Peyer's patch (tissue), 4 donors: ENCODE measurements around the gene ZBTB24. TPM values are rescaled to one million over a fixed set of nuclear protein-coding genes. Genes with fewer than 3 reads are reported as not detected.

Source experiments
- DNase-seq, 3 donors: peaks; one replicate each; pipeline ENCODE4 v3.0.0-alpha.2; 2017 to 2019
- H3K27ac ChIP-seq, 4 donors: fragments of 200-600 bp; sonication (generic); one replicate each; pipeline ENCODE4 v1.5.1; 2016 to 2019
- H3K27me3 ChIP-seq, 2 donors: fragments of 200-600 bp; sonication (generic); one replicate each; pipeline ENCODE4 v1.5.1; 2019
- H3K36me3 ChIP-seq, 3 donors: fragments of 200-600 bp; sonication (generic); one replicate each; pipeline ENCODE4 v1.5.1; 2016 to 2019
- H3K4me1 ChIP-seq, 4 donors: fragments of 200-600 bp; sonication (generic); one replicate each; pipeline ENCODE4 v1.5.1; 2016 to 2019
- H3K4me3 ChIP-seq, 4 donors: fragments of 200-600 bp; sonication (generic); 1 replicate in 3 of 4; 2 replicates in 1 of 4; pipeline ENCODE4 v1.5.1; 2016 to 2019; ENCODE audit warnings: mild to moderate bottlenecking in 1 of 4
- H3K9me3 ChIP-seq, 4 donors: fragments of 200-600 bp; sonication (generic); one replicate each; pipeline ENCODE4 v1.5.1; 2016 to 2019; ENCODE audit warnings: mild to moderate bottlenecking in 1 of 4
- CTCF ChIP-seq, 6 experiments: fragments of 450-650 bp in 4 of 6; fragments of 200-600 bp in 2 of 6; sonication (generic) in 1 of 6; IDR thresholded peaks; one replicate each; pipeline ENCODE4 v1.5.1; 2017 to 2019; ENCODE audit warnings: antibody characterized with exemption in 6 of 6, mild to moderate bottlenecking in 3 of 6, moderate library complexity in 1 of 6
- POLR2A ChIP-seq, 2 donors: fragments of 450-650 bp; IDR thresholded peaks; one replicate each; pipeline ENCODE4 v1.5.1; 2017; ENCODE audit warnings: antibody characterized with exemption in 2 of 2, mild to moderate bottlenecking in 2 of 2, moderate library complexity in 2 of 2
- total RNA-seq, 4 donors: library from RNA; depleted of rRNA; stranded (reverse); fragments of >200 nt; gene quantifications; one replicate each; pipeline ENCODE4 v1.1.0, GENCODE V29; 2016

ZBTB24 gene
- total RNA-seq, 4 donors from 2014 or later, result 6.7 to 11.6 (median 9.1) TPM

DNA sequence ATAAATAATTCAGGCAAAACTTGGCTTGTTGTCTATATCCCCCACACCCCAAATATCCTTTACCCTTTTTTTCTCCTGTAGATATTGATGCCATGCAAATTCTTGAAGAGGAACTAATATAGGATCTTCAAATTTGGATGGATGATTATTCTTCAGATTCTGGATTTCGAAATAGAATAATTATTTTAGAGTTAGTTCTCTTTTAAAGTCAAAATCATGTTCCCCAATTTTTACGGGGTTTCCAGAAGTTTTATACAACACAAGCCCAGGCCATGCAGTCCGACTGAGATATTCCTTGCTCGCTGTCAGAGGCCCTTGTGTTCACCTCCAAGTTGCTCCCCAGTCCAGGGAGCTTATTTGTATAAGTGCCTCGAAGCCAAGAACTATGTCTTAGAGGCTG is 47.0 kb downstream of the ZBTB24 start:
- Histone ChIP-seq H3K4me1 (peaks cover 0 to 10% (median 0%) of the 10 kb centered on the region in 4 donors), H3K27ac (no peak overlapping the region), H3K4me3 (no peak overlapping the region), H3K27me3 (no peaks in the 10 kb centered on the region), H3K9me3 (no peaks in the 10 kb centered on the region), H3K36me3 (no peaks in the 10 kb centered on the region)
- DNase-seq, result no peak
- TF ChIP-seq POLR2A (IDR thresholded peaks at IDR 0.05) (no peak), CTCF (IDR thresholded peaks at IDR 0.05) (no peak)

GRCh38 chr6:109434456-109434855 is 48.6 kb downstream of the ZBTB24 start:
- TF ChIP-seq POLR2A (IDR thresholded peaks at IDR 0.05) (no peak), CTCF (IDR thresholded peaks at IDR 0.05) (no peak)
- Histone ChIP-seq H3K9me3 (no peaks in the 10 kb centered on the region), H3K27me3 (no peaks in the 10 kb centered on the region), H3K36me3 (no peaks in the 10 kb centered on the region), H3K27ac (no peak overlapping the region), H3K4me1 (peaks cover 0 to 7% (median 0%) of the 10 kb centered on the region in 4 donors), H3K4me3 (no peak overlapping the region)
- no peak for DNase-seq

DNA sequence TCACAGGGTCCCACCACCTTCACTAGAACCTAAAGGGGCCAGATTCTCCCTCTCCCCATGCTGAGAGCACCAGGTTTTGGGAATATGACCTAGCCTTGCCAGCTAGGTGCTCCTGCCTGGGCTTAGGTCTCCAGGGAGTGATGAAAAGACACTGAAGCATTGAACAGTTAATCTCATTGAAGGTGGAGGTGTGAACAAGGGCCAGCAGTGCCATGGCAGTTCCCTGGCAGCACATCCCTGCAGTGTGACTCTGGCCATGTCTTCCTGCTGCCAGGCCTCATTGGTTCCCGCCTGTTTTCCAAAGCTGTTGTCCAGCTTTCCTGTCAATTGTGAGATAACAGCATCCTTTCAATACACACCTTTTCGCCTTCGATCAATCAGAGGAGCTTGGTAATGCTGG is 53.5 kb downstream of the ZBTB24 start:
- H3K4me3 ChIP-seq, result no peak overlapping the region
- no peaks in the 10 kb centered on the region for H3K9me3 ChIP-seq
- H3K27me3 ChIP-seq, result no peaks in the 10 kb centered on the region
- no peaks in the 10 kb centered on the region for H3K36me3 ChIP-seq
- no peak overlapping the region for H3K27ac ChIP-seq
- H3K4me1 ChIP-seq, result no peaks in the 10 kb centered on the region
- DNase-seq, result no peak
- TF ChIP-seq CTCF (IDR thresholded peaks at IDR 0.05) (no peak), POLR2A (IDR thresholded peaks at IDR 0.05) (no peak)

- no peak for DNase-seq
Measured at GRCh38 chr6:109428889-109429477, 54.0 kb downstream of the ZBTB24 start.

DNA sequence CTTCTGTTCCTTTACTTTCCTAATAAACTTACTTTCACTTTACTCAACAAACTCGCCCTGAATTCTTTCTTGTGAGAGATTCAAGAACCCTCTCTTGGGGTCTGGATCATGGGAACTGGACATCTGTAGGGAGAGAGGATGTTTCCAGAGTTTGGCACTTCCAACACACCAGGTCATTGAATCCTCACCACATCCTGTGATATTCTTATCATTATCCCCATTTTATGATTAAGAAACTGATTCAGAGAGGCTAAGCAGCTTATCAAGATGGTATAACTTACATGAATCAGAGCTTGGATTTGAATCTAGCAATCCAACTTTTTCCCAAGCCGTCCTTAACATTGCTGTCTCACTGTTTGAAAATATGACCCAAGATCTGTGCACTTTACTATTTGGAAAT is 58.1 kb downstream of the ZBTB24 start:
- H3K4me1 ChIP-seq, result no peaks in the 10 kb centered on the region
- DNase-seq, result no peak
- no peaks in the 10 kb centered on the region for H3K9me3 ChIP-seq
- no peak overlapping the region for H3K27ac ChIP-seq
- TF ChIP-seq POLR2A (IDR thresholded peaks at IDR 0.05), result no peak
- TF ChIP-seq CTCF (IDR thresholded peaks at IDR 0.05), result no peak
- H3K36me3 ChIP-seq, result no peaks in the 10 kb centered on the region
- H3K4me3 ChIP-seq, result no peak overlapping the region
- no peaks in the 10 kb centered on the region for H3K27me3 ChIP-seq

More at GRCh38 chr6:109428889-109429477, 54.0 kb downstream of the ZBTB24 start:
- H3K36me3 ChIP-seq, result no peaks in the 10 kb centered on the region
- no peaks in the 10 kb centered on the region for H3K27me3 ChIP-seq
- no peak overlapping the region for H3K27ac ChIP-seq
- no peak overlapping the region for H3K4me3 ChIP-seq
- no peaks in the 10 kb centered on the region for H3K4me1 ChIP-seq
- no peaks in the 10 kb centered on the region for H3K9me3 ChIP-seq
- no peak for TF ChIP-seq POLR2A (IDR thresholded peaks at IDR 0.05)
- no peak for TF ChIP-seq CTCF (IDR thresholded peaks at IDR 0.05)

DNA sequence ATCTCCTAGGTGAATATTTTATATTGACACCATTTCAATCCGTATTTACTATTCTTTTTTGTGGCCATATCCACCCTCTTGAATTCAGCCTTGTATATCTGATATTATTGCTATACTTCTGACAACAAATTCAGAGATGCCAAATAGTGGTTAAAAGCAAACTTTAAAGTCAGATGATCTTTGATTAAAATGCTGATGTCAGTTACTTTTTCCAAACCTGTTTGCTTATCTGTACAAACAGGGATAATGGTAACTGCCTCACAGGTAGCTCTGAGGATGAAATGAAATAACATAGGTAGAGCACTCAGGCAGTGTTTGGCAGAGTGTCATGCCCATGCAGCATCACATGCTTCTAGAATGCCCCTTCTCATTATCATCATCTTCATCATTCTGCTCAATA is 61.8 kb downstream of the ZBTB24 start:
- Histone ChIP-seq H3K36me3 (no peaks in the 10 kb centered on the region), H3K9me3 (no peaks in the 10 kb centered on the region)
- TF ChIP-seq CTCF (IDR thresholded peaks at IDR 0.05), result no peak
- TF ChIP-seq POLR2A (IDR thresholded peaks at IDR 0.05), result no peak

More for the DNA sequence above, 61.8 kb downstream of the ZBTB24 start:
- H3K27me3 ChIP-seq, result no peaks in the 10 kb centered on the region
- no peak for DNase-seq
- H3K4me1 ChIP-seq, result no peaks in the 10 kb centered on the region
- no peak overlapping the region for H3K27ac ChIP-seq
- H3K4me3 ChIP-seq, result no peak overlapping the region
